ENCODE measurements around the gene GLYR1.

GLYR1 gene

DNA sequence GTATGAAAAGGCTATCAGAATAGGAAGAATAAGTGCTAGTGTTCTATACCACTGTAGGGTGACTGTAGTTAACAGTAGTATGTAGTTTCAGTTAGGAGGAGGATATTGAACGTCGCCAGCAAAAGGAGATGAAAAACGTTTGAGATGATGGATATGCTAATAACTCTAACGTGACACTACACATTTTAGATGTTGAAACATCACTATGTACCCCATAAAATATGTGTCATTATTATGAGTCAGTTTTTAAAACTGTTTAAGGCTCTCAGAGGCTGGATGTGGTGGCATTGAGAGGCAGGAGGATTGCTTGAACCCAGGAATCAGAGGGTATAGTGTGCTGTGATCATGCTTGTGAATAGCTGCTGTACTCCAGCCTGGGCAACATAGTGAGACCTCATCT, 32.0 kb upstream of the GLYR1 start:
- no peak for DNase-seq (ENCODE audit: low spot score)

DNA sequence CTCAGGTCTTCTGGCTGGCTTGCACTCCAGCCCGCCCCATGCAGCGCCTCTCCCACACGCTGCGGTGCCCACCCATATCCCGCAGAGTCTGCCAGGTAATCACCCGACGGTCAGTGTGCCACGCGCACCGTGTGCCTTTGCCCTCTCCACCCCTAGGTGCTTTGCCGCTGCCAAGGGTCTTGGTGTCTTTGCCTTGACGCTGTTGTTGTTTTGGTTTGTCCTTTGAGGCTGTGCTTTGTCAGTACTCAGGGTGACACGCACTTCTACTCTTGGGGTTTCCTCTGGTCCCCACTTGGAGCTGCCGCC, 30.2 kb upstream of the GLYR1 start:
- DNase-seq (ENCODE audit: low spot score), result no peak

DNA sequence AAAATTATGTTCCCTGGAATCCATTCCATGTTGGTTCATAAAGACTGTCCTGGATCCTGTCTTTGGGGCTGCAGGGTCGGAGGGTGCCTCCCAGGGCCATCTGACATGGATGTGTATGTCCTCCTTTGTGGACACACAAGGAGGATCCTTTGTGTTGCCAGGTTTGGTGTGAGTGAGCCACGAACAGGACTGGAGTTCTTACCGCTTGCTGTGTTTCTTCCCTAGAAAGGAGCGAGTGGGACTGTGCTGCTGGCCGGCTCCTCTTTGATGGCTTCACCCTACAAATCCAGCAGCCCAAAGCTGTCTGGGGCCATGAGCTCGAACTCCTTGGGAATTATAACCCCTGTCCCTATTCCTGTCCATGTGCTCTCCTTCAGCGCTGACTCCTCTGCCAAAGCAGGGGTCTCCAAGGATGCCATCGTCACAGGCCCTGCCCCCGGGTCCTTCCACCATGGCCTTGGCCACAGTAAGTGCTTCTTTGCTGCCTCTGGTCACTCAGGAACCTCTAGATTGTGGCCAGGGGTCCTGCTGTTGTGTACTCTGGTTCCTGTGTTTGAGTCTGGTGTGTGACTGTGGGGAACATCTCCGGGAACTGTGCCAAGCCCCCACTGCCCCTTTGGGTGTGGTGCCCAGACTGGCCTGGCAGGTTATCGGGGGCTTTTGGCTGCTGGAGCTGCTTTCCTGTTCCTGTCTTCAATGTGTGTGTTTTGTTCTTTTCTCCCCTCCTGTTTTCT, 29.7 kb upstream of the GLYR1 start:
- DNase-seq (ENCODE audit: low spot score), result no peak

DNA sequence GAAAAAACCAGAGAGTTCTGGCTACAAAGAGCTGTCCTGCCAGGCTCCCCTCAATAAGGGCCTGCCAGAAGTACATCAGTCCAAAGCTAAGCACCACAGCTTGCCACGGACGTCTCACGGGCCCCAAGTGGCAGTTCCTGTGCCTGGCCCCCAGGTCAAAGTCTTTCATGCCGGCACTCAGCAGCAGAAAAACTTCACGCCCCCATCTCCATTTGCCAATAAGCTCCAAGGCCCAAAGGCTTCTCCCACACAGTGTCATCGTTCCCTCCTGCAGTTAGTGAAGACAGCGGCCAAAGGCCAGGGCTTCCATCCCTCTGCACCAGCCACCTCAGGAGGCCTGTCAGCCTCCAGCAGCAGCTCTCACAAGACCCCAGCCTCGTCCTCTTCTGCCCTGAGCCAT, 27.6 kb upstream of the GLYR1 start:
- DNase-seq (ENCODE audit: low spot score), result no peak

DNA sequence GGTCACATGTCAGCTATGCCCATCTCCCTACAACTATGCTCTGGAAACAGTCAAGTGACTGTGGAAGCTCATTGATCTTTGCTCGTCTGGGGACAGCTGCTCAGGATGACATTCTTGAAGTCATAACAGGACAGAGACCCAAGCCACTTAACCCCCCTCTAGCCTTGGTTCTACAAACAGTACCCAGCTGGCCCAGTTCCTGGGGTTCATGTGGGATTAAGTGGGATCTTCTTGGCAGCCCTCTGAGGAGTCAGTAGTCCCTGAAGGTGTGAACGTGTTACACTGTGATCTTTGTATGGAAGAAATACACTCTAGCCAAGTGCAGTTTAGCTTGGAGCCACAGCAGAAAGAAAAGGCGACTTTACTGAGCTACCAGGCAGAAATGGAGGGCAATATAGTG, 26.0 kb upstream of the GLYR1 start:
- no peak for DNase-seq (ENCODE audit: low spot score)

DNA sequence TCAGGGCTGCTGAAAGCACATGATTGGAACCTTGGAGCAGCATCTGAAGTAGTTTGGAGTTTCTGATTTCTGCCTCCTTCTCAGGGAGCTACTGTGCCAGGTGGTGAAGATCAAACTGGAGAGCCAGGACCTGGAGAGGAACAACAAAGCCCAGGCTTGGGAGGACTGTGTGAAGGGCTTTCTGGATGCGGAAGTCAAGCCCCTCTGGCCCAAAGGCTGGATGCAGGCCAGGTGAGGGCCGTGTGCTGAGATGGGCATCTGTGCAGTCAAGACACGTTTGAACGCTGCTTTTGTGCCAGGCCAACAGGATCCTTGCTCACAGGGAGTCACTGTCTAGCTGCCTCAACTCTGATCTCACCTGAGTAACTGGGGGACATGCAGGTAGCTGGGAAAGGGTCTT, 24.0 kb upstream of the GLYR1 start:
- no peak for DNase-seq (ENCODE audit: low spot score)

DNA sequence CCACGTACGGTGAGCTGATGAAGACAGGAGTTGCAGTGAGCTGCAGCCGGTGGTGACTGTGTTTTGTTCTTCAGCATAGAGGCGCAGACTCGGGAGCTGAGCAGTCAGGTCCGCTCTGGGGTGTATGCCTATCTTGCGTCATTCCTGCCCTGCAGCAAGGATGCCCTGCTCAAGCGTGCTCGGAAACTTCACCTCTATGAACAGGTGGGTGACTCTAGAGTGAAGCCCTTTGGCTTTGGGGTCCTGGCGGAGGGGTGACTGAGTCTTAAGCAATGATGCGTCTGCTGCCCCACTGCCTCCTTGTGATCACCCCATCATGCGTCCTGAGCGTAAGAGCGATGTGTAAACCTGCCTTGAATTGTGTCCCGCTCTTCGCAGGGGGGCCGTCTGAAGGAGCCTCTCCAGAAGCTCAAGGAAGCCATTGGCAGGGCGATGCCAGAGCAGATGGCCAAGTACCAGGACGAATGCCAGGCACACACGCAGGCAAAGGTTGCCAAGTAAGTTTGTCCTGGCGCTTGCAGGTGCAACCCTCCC, 23.1 kb upstream of the GLYR1 start:
- no peak for DNase-seq (ENCODE audit: low spot score)

DNA sequence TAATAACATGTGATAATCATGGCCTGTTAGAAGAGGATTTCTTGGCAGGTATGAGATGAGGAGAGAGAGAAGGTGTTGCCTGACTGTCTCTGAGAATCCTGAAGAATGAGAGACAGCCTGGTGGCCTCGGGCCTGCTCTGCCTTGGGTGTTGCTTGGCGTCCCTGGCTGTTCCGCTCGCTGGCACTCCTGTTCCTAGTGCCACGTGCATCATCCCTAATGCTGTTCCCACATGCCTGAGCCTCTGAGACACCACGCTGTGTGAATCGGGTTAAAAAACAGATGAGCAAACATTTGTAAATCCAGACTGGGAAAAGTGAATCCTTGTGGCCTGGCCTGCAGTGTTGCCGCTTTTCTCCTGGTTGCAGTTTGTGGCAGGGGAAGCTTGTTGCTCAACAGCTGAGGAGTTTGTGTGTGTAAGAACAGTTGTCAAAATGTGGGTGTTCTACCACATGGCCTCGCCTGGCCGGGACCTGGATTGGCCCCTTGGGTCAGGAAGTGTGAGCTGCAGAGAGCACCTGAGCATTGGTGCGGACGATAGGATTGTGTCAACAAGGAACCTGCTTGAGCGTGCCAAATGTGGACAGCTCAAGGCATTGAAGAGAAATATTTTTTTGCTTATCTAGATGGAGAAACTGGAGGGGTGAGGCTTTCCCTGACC, 22.2 kb upstream of the GLYR1 start:
- DNase-seq (ENCODE audit: low spot score), result no peak

DNA sequence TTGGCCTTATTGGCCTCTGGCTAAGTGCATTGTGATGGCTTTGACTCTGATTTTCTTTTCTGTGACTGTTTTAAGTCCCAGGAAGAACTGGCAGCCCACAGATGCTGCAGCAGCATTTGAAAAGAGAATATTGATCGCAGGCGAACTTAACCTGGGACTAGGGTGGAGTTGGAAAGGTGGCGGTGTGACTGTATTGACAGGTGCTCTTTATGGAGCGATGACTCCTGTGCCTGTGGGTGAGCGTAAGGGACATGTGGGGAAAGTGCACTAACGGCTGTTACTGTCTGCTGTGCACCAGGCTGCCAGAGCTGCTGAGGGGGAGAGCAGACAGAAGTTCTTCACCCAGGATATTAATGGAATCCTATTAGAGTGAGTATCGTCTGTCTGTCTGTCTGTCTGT, 21.4 kb upstream of the GLYR1 start:
- DNase-seq (ENCODE audit: low spot score), result peak; percentile 26

DNA sequence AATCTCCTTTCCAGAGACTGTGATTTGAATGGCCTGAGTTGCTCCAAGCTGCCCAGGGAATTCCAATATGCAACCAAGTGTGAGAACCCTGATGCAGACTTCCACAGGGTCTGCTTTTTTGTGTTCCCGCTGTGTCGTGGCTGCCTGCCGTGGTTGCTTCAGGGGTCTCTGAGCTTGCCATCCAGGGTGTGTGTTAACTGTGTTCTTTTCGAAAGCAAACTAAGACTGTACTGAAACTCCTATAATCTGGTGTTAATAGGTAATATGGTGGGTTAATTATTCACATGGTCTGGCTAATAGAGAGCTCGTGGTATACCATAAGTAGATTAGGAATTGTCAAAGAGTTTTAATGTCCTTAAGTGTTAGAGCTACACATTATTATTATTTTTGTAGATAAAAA, 20.9 kb upstream of the GLYR1 start:
- no peak for DNase-seq (ENCODE audit: low spot score)

DNA sequence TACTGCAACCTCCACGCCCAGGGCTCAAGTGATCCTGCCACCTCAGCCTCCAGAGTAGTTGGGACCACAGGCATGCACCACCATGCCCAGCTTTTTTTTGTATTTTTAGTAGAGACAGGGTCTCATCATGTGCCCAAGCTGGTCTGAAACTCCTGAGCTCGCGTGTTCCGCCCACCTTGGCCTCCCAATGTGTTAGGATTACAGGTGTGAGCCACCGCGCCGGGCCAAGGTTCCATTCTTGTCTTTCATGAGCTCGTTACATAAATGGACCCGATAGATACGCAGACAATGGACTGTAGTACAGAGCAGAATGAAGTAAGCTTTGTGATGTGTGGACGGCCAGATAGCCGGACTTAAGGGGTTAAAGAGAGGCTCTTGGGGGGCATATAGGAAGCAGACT, 19.5 kb upstream of the GLYR1 start:
- peak; percentile 30 for DNase-seq (ENCODE audit: low spot score)

DNA sequence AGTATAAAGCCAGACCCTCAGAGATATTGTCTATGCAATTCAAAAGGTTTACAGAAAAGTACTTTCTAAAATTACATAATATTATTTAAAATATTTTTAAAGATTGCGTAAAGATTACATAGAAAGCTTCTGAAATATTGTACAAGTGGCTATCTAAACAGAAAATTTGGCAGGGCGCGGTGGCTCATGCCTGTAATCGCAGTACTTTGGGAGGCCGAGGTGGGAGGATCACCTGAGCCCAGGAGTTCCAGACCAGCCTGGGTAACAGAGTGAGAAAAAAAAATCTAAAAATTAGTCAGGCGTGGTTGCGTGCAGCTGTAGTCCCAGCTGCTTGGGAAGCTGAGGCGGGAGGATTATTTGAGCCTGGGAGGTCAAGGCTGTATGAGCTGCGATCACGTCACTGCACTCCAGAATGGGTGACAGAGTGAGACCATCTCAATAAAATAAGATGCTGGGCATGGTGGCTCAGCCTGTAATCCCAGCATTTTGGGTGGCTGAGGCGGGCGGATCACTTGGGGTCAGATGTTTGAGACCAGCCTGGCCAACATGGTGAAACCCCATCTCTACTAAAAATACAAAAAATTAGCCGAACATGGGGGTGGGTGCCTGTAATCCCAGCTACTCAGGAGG, 18.3 kb upstream of the GLYR1 start:
- no peak for DNase-seq (ENCODE audit: low spot score)

DNA sequence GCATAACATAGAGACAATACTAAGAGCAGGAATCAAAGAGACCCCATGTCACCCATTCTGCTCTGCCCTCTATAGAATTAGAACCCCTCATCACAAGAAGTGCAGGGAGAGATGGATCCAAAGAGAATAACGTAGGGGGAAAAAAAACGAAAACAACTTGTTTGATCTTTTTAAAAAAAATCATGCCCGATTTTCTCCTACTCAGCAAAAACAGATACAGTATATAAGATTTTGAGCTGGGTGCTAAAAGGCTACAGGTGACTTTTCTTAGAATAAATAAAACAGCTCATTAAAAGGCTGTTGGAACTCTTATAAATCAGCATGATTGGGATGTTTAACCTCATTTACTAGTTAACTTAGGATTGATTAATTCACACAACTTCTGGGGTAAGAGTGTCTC, 17.6 kb upstream of the GLYR1 start:
- DNase-seq (ENCODE audit: low spot score), result no peak

DNA sequence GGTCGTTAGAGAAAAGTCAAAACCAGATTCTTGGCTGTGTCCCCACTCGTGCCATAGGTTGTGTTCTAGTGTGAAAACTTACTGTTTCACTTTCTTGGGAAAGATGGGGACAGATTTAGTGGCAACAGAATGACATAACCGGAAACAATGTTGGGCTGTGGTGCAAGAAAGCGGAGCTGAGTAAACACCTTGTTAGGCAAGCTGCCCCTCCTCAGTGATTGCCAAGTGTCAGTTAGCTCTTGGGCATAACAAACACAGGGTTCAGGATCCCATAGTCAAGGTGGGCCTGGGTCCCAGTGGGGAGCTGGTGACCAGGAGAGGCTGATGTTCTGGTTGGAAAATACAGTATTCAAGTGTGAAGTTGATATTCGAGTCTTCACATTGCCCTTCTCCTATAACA, 15.6 kb upstream of the GLYR1 start:
- DNase-seq (ENCODE audit: low spot score), result no peak

DNA sequence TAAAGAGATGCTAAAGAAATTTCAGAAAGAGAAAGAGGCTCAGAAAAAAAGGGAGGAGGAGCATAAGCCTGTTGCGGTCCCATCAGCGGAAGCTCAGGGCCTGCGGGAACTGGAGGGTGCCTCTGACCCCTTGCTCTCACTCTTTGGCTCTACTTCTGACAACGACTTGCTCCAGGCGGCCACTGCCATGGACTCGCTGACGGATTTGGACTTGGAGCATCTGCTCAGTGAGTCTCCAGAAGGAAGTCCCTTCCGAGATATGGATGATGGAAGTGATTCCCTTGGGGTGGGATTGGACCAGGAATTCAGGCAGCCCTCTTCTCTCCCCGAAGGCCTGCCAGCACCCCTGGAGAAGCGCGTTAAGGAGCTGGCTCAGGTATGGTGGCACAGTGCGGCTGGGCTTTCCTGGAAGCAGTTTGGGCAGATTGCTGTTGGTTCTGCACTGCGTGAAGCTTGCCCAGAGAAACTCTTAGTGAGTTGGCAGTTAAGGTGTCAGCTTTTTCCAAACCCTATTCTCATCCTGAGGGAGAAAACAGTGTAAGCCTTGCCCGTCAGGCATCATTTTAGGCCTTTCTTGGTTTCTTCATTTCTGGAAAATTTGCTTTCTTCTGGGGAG, 13.7 kb upstream of the GLYR1 start:
- DNase-seq (ENCODE audit: low spot score), result no peak

DNA sequence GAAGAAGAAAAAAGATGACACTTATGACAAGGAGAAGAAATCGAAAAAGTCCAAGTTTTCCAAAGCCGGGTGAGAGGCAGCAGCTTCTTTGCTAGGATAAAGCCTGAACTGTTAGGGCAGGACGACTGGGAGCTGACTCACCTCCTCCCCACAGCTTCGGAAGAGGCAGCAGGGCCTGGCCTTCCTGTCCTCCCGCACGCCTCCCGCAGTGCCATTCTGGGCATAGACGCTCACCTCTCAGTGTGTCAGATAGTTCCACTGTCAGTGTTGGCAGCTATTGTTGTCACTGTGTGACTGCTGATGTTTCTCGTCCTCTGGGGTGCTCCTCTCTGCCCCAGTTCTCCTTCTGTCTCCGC, 12.8 kb upstream of the GLYR1 start:
- no peak for DNase-seq (ENCODE audit: low spot score)

DNA sequence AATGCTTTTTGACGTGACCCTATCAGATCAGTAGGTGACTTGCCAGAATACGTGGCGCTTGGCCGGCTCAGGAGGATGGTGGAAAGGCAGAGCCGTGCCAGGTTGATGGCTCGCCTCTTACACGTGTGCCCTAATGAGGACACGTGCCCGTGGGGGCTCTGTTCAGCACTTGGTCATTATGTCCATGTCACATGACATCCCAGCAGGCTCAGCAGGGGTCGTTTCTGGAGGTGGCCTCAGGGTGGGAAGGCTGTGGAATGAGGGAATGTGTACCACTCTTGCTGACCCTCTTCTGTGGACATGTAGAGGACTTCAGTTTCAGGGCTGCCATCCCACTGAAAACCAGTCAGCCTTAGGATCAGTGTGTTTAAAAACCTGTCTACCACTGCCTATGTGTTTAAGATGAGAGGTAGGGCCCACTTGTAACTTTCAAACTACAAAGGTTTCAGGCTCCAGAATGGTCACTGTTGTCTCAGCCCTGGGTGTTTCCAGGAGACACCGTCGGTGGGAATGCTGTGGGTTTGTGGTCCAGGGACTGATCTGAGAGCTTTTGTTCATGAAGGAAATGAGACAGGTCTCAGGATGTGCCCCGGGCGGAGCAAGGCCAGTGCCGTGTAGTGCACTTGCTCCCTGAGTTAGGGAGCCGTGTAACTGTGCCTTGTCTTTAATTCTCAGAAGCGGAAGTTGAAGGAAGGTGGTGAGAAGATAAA, 12.3 kb upstream of the GLYR1 start:
- DNase-seq (ENCODE audit: low spot score), result no peak

DNA sequence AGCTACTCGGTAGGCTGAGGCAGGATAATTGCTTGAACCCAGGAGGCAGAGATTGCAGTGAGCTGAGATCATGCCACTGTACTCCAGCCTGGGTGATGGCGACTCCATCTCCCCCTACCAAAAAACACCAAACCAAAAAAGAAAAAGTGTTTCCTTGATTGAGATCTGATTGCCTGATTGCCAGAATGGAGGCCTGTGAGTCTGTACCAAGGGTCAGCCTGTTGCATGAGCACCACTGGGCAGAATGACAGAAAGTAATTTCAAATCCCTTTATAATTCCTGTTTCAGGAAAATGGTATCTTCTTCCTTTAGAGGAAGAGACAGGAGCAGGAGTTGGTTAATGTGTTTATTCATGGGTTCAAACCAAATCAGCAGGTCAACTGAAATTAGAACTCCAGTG, 8.7 kb upstream of the GLYR1 start:
- no peak for DNase-seq (ENCODE audit: low spot score)

DNA sequence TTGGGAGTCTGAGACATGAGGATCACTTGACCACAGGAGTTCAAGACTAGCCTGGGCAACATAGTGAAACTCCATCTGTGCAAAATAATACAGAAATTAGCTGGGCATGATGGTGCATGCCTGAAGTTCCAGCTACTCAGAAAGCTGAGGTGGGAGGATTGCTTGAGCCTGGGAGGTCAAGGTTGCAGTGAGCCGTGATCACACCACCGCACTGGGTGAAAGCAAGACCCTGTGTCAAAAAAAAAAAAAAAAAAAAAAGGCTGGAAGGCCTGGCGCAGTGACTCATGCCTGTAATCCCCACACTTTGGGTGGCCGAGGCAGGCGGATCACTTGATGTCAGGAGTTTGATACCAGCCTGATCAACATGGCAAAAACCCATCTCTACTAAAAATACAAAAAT, 8.3 kb upstream of the GLYR1 start:
- DNase-seq (ENCODE audit: low spot score), result no peak

DNA sequence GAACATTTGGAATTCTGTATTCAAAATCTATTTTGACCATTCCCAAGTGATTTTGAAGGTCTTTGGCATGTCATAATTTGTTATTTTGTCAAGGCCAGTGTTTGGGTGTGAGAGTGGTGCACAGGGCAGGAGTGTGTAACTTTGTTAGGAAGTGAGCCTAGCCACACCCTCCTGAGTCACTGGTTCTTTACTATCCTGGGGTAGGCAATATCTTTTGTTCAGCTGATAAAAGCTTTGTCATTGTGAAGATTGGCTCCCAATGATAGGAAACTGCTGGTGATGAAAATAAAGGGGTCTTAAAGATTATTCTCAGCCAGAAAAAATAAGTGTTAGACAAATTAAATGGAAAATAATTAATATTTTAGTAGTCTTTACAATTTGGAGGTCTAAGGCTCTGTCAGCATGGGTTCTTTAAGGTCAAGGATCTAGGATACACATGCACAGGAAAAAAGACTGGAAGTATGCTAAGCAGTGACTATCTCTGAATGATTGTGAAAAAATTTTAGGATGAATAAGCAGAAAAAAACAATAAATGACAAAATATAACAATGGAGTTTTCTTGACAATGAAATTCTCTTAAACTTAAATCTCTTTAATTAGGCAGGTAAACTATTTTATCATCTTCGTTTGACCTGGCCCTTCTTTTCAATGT, 5.3 kb upstream of the GLYR1 start:
- DNase-seq (ENCODE audit: low spot score), result no peak

DNA sequence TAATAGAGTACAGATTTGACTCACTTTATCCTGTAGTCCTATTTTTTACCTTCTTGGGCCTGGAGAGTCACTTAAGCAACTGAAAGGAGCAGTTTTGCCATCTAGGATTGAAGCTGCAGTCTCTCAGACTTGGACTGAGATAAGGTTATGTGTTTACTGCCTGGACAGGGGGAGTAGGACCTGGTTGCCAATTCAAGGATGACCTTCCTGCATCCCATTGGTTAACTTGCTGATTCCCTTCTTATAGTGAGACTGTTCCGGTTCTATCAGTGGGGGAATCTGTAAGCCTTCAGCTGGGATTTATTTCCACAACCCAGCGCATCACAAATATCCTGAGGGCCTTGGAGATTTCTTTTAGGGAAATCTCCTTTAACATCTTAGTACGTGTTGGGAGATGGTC, 3.1 kb upstream of the GLYR1 start:
- no peak for DNase-seq (ENCODE audit: low spot score)
